WTC11 (cell line): ENCODE results near the gene MRPS10.

Experiments used
- AFF4 ChIP-seq: sonication (generic); formaldehyde crosslinking; IDR thresholded peaks from 2 replicates; pipeline ENCODE4 v1.8.1; 2023; ENCODE audit warnings: mild to moderate bottlenecking, missing genetic modification reagents, borderline replicate concordance
- CREM ChIP-seq: sonication (generic); formaldehyde crosslinking; IDR thresholded peaks from 2 replicates; pipeline ENCODE4 v1.8.1; 2022; ENCODE audit warnings: mild to moderate bottlenecking, missing genetic modification reagents, moderate library complexity
- CTCF ChIP-seq: fragments of 200-600 bp; IDR thresholded peaks from 2 replicates; pipeline ENCODE4 v1.8.0; 2022; ENCODE audit warnings: antibody characterized with exemption
- JUN ChIP-seq: sonication (generic); formaldehyde crosslinking; IDR thresholded peaks from 2 replicates; pipeline ENCODE4 v1.8.0; 2023; ENCODE audit warnings: mild to moderate bottlenecking, missing genetic modification reagents
- STAT6 ChIP-seq: sonication (generic); formaldehyde crosslinking; conservative IDR thresholded peaks from 2 replicates; pipeline ENCODE4 v1.8.1; 2023; ENCODE audit warnings: mild to moderate bottlenecking, low read depth, missing genetic modification reagents, moderate library complexity
- ZNF121 ChIP-seq: sonication (generic); formaldehyde crosslinking; IDR thresholded peaks from 2 replicates; pipeline ENCODE4 v1.8.0; 2023; ENCODE audit warnings: missing genetic modification reagents
- ZNF416 ChIP-seq: fragments of 250-450 bp; sonication (Bioruptor Pico); IDR thresholded peaks from 2 replicates; pipeline ENCODE4 v1.9.0; 2021; ENCODE audit warnings: mild to moderate bottlenecking, inconsistent platforms

GRCh38 chr6:42217519-42218367 is at the start of gene MRPS10:
- no peak for TF ChIP-seq ZNF416 (CRISPR knock-in tag)
- no peak for TF ChIP-seq CTCF
- TF ChIP-seq CREM (CRISPR knock-in tag), result peak; percentile 73
- TF ChIP-seq JUN (CRISPR knock-in tag), result no peak
- TF ChIP-seq ZNF121 (CRISPR knock-in tag), result no peak
- no peak for TF ChIP-seq STAT6 (CRISPR knock-in tag)
- no peak for TF ChIP-seq AFF4 (CRISPR knock-in tag)
